LNCAP (cell line): ENCODE data around the gene CCNI.

Source experiments
- TF ChIP-seq, protein P1 (sequence below): fragments of 450-650 bp; IDR thresholded peaks from 2 replicates; pipeline ENCODE4 v1.5.1; 2017; ENCODE audit warnings: mild to moderate bottlenecking

The CCNI gene

GRCh38 chr4:77076889-77077635, 1.3 kb upstream of the CCNI start:
- TF ChIP-seq, protein P1, sequence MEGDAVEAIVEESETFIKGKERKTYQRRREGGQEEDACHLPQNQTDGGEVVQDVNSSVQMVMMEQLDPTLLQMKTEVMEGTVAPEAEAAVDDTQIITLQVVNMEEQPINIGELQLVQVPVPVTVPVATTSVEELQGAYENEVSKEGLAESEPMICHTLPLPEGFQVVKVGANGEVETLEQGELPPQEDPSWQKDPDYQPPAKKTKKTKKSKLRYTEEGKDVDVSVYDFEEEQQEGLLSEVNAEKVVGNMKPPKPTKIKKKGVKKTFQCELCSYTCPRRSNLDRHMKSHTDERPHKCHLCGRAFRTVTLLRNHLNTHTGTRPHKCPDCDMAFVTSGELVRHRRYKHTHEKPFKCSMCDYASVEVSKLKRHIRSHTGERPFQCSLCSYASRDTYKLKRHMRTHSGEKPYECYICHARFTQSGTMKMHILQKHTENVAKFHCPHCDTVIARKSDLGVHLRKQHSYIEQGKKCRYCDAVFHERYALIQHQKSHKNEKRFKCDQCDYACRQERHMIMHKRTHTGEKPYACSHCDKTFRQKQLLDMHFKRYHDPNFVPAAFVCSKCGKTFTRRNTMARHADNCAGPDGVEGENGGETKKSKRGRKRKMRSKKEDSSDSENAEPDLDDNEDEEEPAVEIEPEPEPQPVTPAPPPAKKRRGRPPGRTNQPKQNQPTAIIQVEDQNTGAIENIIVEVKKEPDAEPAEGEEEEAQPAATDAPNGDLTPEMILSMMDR, result no peak

GRCh38 chr4:77074981-77075855, 571 bp downstream of the CCNI start:
- TF ChIP-seq, protein P1, result no peak

GRCh38 chr4:77074381-77074831, 1.4 kb downstream of the CCNI start:
- TF ChIP-seq, protein P1, result no peak

DNA sequence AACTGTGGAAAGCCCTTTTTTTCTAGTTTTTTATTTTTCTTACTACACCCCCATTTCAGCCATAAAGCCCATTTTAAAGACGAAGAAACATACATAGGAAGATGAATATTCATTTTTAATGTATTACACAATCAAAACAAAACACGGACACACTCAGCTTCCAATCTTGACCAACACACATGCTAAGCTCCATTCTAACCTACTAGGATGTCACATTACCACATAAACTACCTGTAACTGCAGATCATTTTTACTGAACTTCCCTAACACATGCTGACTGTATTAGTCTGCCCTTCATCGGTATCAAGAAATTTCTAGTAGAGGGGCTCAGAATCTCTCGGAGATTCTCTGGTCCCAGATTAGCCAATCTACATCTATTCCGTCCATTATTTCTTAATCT, 1.8 kb downstream of the CCNI start:
- TF ChIP-seq, protein P1, result no peak

DNA sequence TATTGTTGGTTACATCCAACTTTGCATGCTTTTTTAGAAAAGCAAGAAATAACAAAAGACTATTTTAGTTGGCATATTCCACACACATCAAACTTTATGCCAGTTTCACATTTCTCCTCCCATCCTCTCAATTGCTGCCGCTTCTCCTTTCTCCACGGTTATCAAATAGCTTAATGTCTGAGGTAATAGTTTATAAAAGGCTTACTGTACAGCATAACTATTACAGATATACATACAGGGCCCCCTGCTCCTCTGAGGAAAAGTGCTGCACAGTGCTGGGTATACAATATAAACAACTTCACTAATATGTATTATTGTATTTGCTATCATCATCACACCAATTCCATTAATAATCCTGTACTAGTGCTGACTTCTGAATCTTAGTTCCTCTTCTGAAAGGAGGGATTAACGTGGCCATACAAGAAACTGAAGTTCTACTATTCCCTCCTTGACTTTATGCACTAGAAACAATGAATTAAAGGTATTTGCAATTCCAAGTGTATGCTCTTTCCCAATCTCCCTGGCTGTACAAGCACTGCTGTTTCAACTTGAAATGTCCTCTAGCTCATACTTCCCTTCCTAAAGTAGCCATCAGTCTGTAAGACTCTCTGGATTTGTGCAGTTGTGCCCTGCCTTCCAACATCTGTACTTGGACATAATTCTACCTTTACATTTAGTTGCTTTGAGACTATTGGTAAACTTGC, 2.5 kb downstream of the CCNI start:
- TF ChIP-seq, protein P1, result no peak

DNA sequence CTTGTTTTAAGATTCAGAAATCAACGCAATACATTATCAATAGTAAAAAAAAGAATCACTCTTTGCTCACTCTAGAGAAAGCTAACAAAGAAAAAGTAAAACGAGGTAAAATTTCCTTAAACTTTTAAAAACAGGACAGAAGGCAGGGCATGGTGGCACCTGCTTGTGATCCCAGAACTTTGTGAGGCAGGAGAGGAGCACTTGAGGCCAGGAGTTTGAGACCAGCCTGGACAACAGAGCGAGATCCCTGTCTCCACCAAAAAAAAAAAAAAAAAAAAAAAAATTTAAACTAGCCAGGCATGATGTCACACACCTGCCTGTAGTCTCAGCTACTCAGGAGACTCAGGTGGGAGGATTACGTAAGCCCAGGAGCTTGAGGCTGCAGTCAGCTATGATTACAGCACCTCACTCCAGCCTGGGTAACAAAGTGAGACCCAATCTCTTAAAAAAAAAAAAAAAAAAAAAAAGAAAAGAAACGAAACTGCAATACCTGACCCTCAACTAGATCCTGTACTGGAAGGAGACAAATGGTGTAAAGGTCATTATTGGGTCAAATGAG, 3.5 kb downstream of the CCNI start:
- TF ChIP-seq, protein P1, result no peak

DNA sequence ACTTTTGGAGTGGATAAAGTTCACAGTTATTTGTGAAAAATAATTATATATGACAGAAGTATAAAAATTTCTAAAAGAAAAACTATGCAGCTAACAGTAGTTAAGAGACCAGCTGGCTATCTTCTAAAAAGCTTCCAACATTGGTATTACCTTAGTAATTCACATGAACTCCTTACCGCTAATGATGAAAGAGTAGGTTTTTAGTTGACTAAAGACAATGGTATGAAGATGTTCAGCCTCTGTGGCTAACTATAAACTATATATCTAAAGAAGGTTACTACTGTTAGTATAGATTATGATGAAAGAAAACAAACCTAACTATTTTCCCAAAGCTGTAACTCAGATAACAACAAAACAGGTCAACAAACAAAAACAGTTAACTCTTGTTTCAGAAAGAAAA, 10.4 kb downstream of the CCNI start:
- TF ChIP-seq, protein P1, result no peak
